NCI-H345 (cell line): Measurements from ENCODE around the gene GADD45G.

Experiments used
- DNase-seq: peaks from one replicate; lab custom pipeline; 2025; lab: John Stamatoyannopoulos, UW

The GADD45G gene

GRCh38 chr9:89654025-89654662, 49.3 kb downstream of the GADD45G start:
- no peak for DNase-seq

- DNase-seq: no peak
Observed at GRCh38 chr9:89655056-89655989, 50.5 kb downstream of the GADD45G start.
